GM12878 (cell line): ENCODE results near the gene ETV1. TPM values are rescaled to one million over a fixed set of nuclear protein-coding genes. Genes with fewer than 3 reads are reported as not detected.

Experiments used
- ATAC-seq: fragments of 200-7000 bp; cut with Tn5 transposase; 3 replicates; pipeline ENCODE4 v1.9.1; 2020; ENCODE audit warnings: mild to moderate bottlenecking, moderate library complexity
- BruUV-seq: library from RNA; stranded (reverse); fragments of 400-500 nt; replicated peaks from 2 replicates; lab custom pipeline; 2021; lab: Mats Ljungman, UMichigan
- CTCF ChIA-PET: fragments of 300-600 bp; sonication (Branson Sonifier 250); formaldehyde crosslinking; extraction: SDS; loops from one replicate; lab custom pipeline; 2021; ENCODE audit warnings: inconsistent platforms; lab: Yijun Ruan, JAX
- POLR2A ChIA-PET: fragments of 350-600 bp; formaldehyde crosslinking; extraction: SDS; loops from one replicate; lab custom pipeline; 2021; ENCODE audit warnings: inconsistent platforms; lab: Charles Lee
- RAD21 ChIA-PET: fragments of 300-600 bp; sonication (Branson Sonifier 250); formaldehyde crosslinking; loops from one replicate; lab custom pipeline; 2023; ENCODE audit warnings: antibody characterized with exemption; ENCODE audit not compliant: unreplicated experiment; lab: Charles Lee
- SMC1A ChIA-PET: fragments of 300-600 bp; sonication (Branson Sonifier 250); formaldehyde crosslinking; loops from one replicate; lab custom pipeline; 2023; ENCODE audit not compliant: unreplicated experiment, uncharacterized antibody; lab: Charles Lee
- DNase-seq: peaks from one replicate; pipeline ENCODE4 v3.0.0-alpha.2; 2011; ENCODE audit warnings: low read depth, low spot score
- FAIRE-seq: peaks from 3 replicates; lab custom pipeline; 2011; peaks lifted over from hg19 to GRCh38; lab: Jason Lieb, UNC
- H2AFZ ChIP-seq: 2 replicates; pipeline ENCODE4 v1.6.0; 2011; ENCODE audit warnings: low read depth, low read length, control low read depth; ENCODE audit not compliant: control insufficient read depth
- H3K27ac ChIP-seq: 2 replicates; pipeline ENCODE4 v1.5.1; 2011; ENCODE audit warnings: control low read depth; ENCODE audit not compliant: control insufficient read depth, insufficient read depth
- H3K27me3 ChIP-seq, 2 experiments: replicated peaks in 1 of 2; 2 replicates each; pipeline versions ENCODE4 v1.6.0 to v1.6.1; 2011; ENCODE audit warnings: low read length in 1 of 2; ENCODE audit not compliant: control insufficient read depth in 2 of 2, insufficient read depth in 2 of 2
- H3K36me3 ChIP-seq, 2 experiments: 2 replicates each; pipeline ENCODE4 v1.5.1; 2011; ENCODE audit warnings: low read length in 1 of 2; ENCODE audit not compliant: control insufficient read depth in 2 of 2, insufficient read depth in 2 of 2
- H3K4me1 ChIP-seq: 2 replicates; pipeline ENCODE4 v1.6.1; 2011; ENCODE audit warnings: mild to moderate bottlenecking, low read length, moderate library complexity, mixed read lengths; ENCODE audit not compliant: control insufficient read depth, insufficient read depth
- H3K4me2 ChIP-seq: 2 replicates; pipeline ENCODE4 v1.6.0; 2011; ENCODE audit warnings: control low read depth; ENCODE audit not compliant: control insufficient read depth, insufficient read depth
- H3K4me3 ChIP-seq: fragments of 200-600 bp; sonication (generic); 2 replicates; pipeline ENCODE4 v1.5.1; 2016
- H3K79me2 ChIP-seq: 2 replicates; pipeline ENCODE4 v1.6.0; 2011; ENCODE audit warnings: low read length; ENCODE audit not compliant: control insufficient read depth, insufficient read depth
- H3K9ac ChIP-seq: 2 replicates; pipeline ENCODE4 v1.8.0; 2011; ENCODE audit warnings: low read length, control low read depth, mixed read lengths; ENCODE audit not compliant: control insufficient read depth, insufficient read depth
- H3K9me3 ChIP-seq: replicated peaks from 3 replicates; pipeline ENCODE4 v1.5.1; 2011; ENCODE audit warnings: mild to moderate bottlenecking, low read length; ENCODE audit not compliant: control insufficient read depth, insufficient read depth
- H4K20me1 ChIP-seq: 2 replicates; pipeline ENCODE4 v1.6.0; 2011; ENCODE audit not compliant: control insufficient read depth, insufficient read depth
- ASH2L ChIP-seq: fragments of 300-600, 200-600 bp; sonication (generic); IDR thresholded peaks from 2 replicates; pipeline ENCODE4 v1.6.1; 2017; ENCODE audit warnings: low read depth, mild to moderate bottlenecking, borderline replicate concordance
- DPF2 ChIP-seq: fragments of 450-650 bp; IDR thresholded peaks from 2 replicates; pipeline ENCODE4 v1.6.1; 2017; ENCODE audit warnings: mild to moderate bottlenecking
- EED ChIP-seq: sonication (generic); IDR thresholded peaks from 2 replicates; pipeline ENCODE4 v1.6.1; 2016; ENCODE audit warnings: antibody characterized with exemption, low read depth
- FOXM1 ChIP-seq: IDR thresholded peaks from 2 replicates; pipeline ENCODE4 v1.6.1; 2012; ENCODE audit warnings: low read depth, mild to moderate bottlenecking, inconsistent platforms, low read length, moderate library complexity
- HDGF ChIP-seq: fragments of 450-650 bp; IDR thresholded peaks from 2 replicates; pipeline ENCODE4 v1.6.1; 2016; ENCODE audit warnings: antibody characterized with exemption
- MLLT1 ChIP-seq: fragments of 450-650 bp; IDR thresholded peaks from 2 replicates; pipeline ENCODE4 v1.6.1; 2016; ENCODE audit warnings: mild to moderate bottlenecking
- MTA2 ChIP-seq: fragments of 450-650 bp; IDR thresholded peaks from 2 replicates; pipeline ENCODE4 v1.6.1; 2016; ENCODE audit warnings: low read depth, mild to moderate bottlenecking, moderate library complexity
- MXI1 ChIP-seq: fragments of 150-350 bp; IDR thresholded peaks from 2 replicates; pipeline ENCODE4 v1.6.1; 2011; ENCODE audit warnings: low read depth, mild to moderate bottlenecking, inconsistent platforms, low read length, improper control_type of control experiment
- NR2C2 ChIP-seq: IDR thresholded peaks from 2 replicates; pipeline ENCODE4 v1.6.1; 2011; ENCODE audit warnings: borderline replicate concordance, low read depth; ENCODE audit not compliant: control insufficient read depth, insufficient read length
- POLR2A ChIP-seq: IDR thresholded peaks from 2 replicates; pipeline ENCODE4 v1.6.1; 2011; ENCODE audit warnings: low read depth, mild to moderate bottlenecking, low read length
- SMAD5 ChIP-seq: IDR thresholded peaks from 2 replicates; pipeline ENCODE4 v1.6.1; 2016; ENCODE audit warnings: antibody characterized with exemption, low read depth
- SMARCA5 ChIP-seq: fragments of 450-650 bp; IDR thresholded peaks from 2 replicates; pipeline ENCODE4 v1.6.1; 2017; ENCODE audit warnings: mild to moderate bottlenecking
- STAT1 ChIP-seq: fragments of 450-650 bp; conservative IDR thresholded peaks from 2 replicates; pipeline ENCODE4 v1.6.1; 2014; ENCODE audit warnings: antibody characterized with exemption, mild to moderate bottlenecking
- TBL1XR1 ChIP-seq: IDR thresholded peaks from 2 replicates; pipeline ENCODE4 v1.6.1; 2012; ENCODE audit warnings: low read depth, low read length, improper control_type of control experiment
- ZBTB11 ChIP-seq: fragments of 450-650 bp; formaldehyde crosslinking; IDR thresholded peaks from 2 replicates; pipeline ENCODE4 v1.5.0; 2022; ENCODE audit warnings: mild to moderate bottlenecking, missing genetic modification characterization
- ZNF384 ChIP-seq: IDR thresholded peaks from 2 replicates; pipeline ENCODE4 v1.6.1; 2012; ENCODE audit warnings: low read depth, mild to moderate bottlenecking, low read length, improper control_type of control experiment, borderline replicate concordance
- ZNF622 ChIP-seq: fragments of 450-650 bp; IDR thresholded peaks from 2 replicates; pipeline ENCODE4 v1.6.1; 2017; ENCODE audit warnings: mild to moderate bottlenecking, inconsistent platforms
- ZSCAN29 ChIP-seq: fragments of 450-650 bp; IDR thresholded peaks from 2 replicates; pipeline ENCODE4 v1.6.1; 2017; ENCODE audit warnings: mild to moderate bottlenecking, moderate library complexity
- WGBS: methylation state at CpG from one replicate; pipeline ENCODE4 v1.1.6; 2016; ENCODE audit warnings: low lambda C conversion rate; ENCODE audit not compliant: insufficient replicate concordance, insufficient coverage; ENCODE audit errors: missing lambda C conversion rate; 5-methylcytosine and 5-hydroxymethylcytosine counted together
- in situ Hi-C: fragments of 300-500 bp; cut with MboI; formaldehyde crosslinking; loops from 9 replicates; pipeline ENCODE4 v1.14.3; 2018; ENCODE audit warnings: mixed read lengths
- intact Hi-C: fragments of 100-400 bp; cut with micrococcal nuclease; formaldehyde crosslinking; loops from one replicate; pipeline ENCODE4 v1.14.2; 2022; ENCODE audit not compliant: unreplicated experiment
- polyA plus RNA-seq, 11 experiments: library from polyadenylated mRNA; depleted of rRNA in 4 of 11; unstranded in 6 of 11; stranded (reverse) in 5 of 11; fragments of >200 nt; fragmentation: Nextera tagmentation in 4 of 11; fragmentation: Illumina TruSeq in 1 of 11; extraction: Ambion mirVana in 4 of 11; extraction: Trizol in 1 of 11; gene quantifications; 1 replicate in 1 of 11; 2 replicates in 10 of 11; pipeline versions ENCODE4 v1.2.1 to v1.2.3, GENCODE V29; 2011 to 2016; ENCODE audit warnings: inconsistent platforms in 2 of 11, missing spikeins in 2 of 11, low read depth in 1 of 11
- total RNA-seq, 4 experiments: library from RNA; depleted of rRNA in 3 of 4; stranded (reverse); fragments of >200 nt in 3 of 4; fragmentation: Illumina TruSeq in 1 of 4; extraction: Trizol in 1 of 4; gene quantifications; 2 replicates each; pipeline versions ENCODE4 v1.2.1 to v1.2.3, GENCODE V29; 2013 to 2021
- TF ChIP-seq, protein P1 (sequence below): fragments of 450-650 bp; IDR thresholded peaks from 2 replicates; pipeline ENCODE4 v1.6.1; 2017; ENCODE audit warnings: borderline replicate concordance

Gene ETV1
- total and polyA plus RNA-seq, 10 of the 15 experiments (the other 5 are each of a cell fraction or from before 2014, with no cell fraction given): 0.03 to 9.3 (median 0.16) TPM; not detected in 4

DNA sequence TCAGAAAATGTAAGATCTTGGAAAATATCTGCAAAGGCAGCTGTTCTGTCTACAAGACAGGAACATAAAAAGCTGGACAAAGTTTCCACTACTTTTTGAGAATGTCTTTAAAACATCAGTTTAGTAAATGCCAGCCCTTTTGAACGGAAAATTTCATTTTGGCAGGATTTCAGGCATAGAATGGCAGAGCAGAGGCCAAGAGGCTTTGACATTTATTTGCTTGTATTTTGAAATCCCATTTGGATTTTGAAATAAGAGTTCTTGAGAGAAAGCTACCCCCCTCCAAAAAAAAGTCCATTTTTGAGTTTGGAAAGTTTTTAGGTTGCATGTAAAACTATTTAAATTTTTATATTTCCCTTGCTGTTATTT, 3.1 kb upstream of the ETV1 start:
- ChIA-PET RAD21 (no interaction called here), CTCF (no interaction called here), SMC1A (interaction anchor here (0.6 to 1.3 kb wide), 3 partner anchors 12 to 81 kb away, joined by 3 to 7 read pairs (median 3); no protein-coding TSS in a partner anchor), POLR2A (interaction anchor here (0.6 kb wide), 1 partner anchor 118 kb away, joined by 3 read pairs; no protein-coding TSS in a partner anchor)
- no peaks in the 10 kb centered on the region for H3K79me2 ChIP-seq
- no peaks in the 10 kb centered on the region for H3K4me1 ChIP-seq
- no peak for ATAC-seq
- H3K4me3 ChIP-seq: no peak overlapping the region
- DNase-seq: no peak
- in situ Hi-C loops: no loop called here
- H4K20me1 ChIP-seq: no peaks in the 10 kb centered on the region
- TF ChIP-seq SMAD5 (no peak), MXI1 (no peak), ZNF384 (no peak), NR2C2 (no peak), SMARCA5 (no peak), HDGF (no peak), ZSCAN29 (no peak), POLR2A (no peak), ZNF622 (no peak), STAT1 (no peak), DPF2 (no peak), MLLT1 (no peak), TBL1XR1 (no peak), ZBTB11 (CRISPR knock-in tag) (no peak), EED (no peak), FOXM1 (no peak), ASH2L (no peak), MTA2 (no peak)
- TF ChIP-seq, protein P1, sequence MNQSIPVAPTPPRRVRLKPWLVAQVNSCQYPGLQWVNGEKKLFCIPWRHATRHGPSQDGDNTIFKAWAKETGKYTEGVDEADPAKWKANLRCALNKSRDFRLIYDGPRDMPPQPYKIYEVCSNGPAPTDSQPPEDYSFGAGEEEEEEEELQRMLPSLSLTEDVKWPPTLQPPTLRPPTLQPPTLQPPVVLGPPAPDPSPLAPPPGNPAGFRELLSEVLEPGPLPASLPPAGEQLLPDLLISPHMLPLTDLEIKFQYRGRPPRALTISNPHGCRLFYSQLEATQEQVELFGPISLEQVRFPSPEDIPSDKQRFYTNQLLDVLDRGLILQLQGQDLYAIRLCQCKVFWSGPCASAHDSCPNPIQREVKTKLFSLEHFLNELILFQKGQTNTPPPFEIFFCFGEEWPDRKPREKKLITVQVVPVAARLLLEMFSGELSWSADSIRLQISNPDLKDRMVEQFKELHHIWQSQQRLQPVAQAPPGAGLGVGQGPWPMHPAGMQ: no peak
- H3K9me3 ChIP-seq: no peaks in the 10 kb centered on the region; the same call in 2 of the 3 replicates
- intact Hi-C loops: no loop called here
- WGBS: 10% methylated on average over 1 of the region's 1 CpG
- no peak for FAIRE-seq
- no peak overlapping the region for H3K9ac ChIP-seq
- H3K27ac ChIP-seq: no peak overlapping the region
- no peaks in the 10 kb centered on the region for H3K36me3 ChIP-seq
- no TSS peak for BruUV-seq
- H2AFZ ChIP-seq: no peak overlapping the region
- H3K4me2 ChIP-seq: no peak overlapping the region
- no peaks in the 10 kb centered on the region; a peak in 1 of 4 replicates for H3K27me3 ChIP-seq
